Esophagus squamous epithelium (tissue), 4 donors: ENCODE results near the gene ASB7.

Experiments
- POLR2A ChIP-seq, 4 donors: fragments of 450-650 bp; IDR thresholded peaks; one replicate each; pipeline ENCODE4 v1.6.1; 2017; ENCODE audit warnings: antibody characterized with exemption in 4 of 4, mild to moderate bottlenecking in 4 of 4, moderate library complexity in 3 of 4
- TF ChIP-seq, protein P1 (sequence below), 6 experiments: fragments of 450-650 bp in 4 of 6; fragments of 200-600 bp in 2 of 6; sonication (generic) in 2 of 6; IDR thresholded peaks; one replicate each; pipeline ENCODE4 v1.5.1; 2016 to 2019; ENCODE audit warnings: antibody characterized with exemption in 6 of 6, mild to moderate bottlenecking in 4 of 6, moderate library complexity in 4 of 6

DNA sequence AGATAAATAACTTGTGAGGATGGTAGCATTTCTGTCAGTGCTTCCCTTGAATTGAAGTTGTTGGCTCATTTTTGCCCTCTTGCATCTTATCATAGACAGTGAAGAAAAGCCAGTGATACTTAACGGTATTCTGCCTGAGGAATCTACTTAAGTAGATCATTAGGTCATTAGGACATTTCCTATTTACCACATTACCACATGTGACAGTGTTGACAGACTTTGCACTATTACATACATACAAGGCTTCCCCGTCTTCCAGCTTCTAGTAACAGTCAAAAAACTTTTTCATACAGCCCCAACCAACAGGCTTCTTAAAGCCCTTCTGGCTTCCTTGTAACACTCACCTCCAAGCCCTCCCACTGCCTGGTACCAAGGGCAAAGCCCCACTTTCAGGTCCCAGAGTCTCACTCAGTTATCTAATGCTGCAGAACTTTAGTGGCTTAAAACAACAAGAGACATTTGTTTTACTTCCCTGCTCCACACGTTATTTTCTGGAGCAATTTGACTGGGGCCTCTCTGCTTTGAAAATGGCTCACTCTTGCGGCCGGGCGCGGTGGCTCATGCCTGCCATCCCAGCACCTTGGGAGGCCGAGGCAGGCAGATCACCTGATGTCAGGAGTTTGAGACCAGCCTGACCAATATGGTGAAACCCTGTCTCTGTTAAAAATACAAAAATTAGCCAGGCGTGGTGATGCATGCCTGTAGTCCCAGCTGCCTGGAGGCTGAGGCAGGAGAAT is 40.0 kb downstream of the ASB7 start:
- TF ChIP-seq, protein P1, sequence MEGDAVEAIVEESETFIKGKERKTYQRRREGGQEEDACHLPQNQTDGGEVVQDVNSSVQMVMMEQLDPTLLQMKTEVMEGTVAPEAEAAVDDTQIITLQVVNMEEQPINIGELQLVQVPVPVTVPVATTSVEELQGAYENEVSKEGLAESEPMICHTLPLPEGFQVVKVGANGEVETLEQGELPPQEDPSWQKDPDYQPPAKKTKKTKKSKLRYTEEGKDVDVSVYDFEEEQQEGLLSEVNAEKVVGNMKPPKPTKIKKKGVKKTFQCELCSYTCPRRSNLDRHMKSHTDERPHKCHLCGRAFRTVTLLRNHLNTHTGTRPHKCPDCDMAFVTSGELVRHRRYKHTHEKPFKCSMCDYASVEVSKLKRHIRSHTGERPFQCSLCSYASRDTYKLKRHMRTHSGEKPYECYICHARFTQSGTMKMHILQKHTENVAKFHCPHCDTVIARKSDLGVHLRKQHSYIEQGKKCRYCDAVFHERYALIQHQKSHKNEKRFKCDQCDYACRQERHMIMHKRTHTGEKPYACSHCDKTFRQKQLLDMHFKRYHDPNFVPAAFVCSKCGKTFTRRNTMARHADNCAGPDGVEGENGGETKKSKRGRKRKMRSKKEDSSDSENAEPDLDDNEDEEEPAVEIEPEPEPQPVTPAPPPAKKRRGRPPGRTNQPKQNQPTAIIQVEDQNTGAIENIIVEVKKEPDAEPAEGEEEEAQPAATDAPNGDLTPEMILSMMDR (IDR thresholded peaks at IDR 0.05) = no peak
- no peak for TF ChIP-seq POLR2A (IDR thresholded peaks at IDR 0.05)
